DMS53 treated with DMSO at 0.1 percent for 48 hours (cell line): ENCODE measurements around the gene SLC25A22.

Experiments
- DNase-seq: peaks from one replicate; lab custom pipeline; 2025; ENCODE audit not compliant: unreplicated experiment; lab: John Stamatoyannopoulos, UW

SLC25A22 gene

GRCh38 chr11:823441-824291, 25.6 kb upstream of the SLC25A22 start:
- peak; percentile 68 for DNase-seq

- no peak for DNase-seq
Observed at GRCh38 chr11:821512-822371, 23.7 kb upstream of the SLC25A22 start.

- DNase-seq = peak; percentile 37
Observed at GRCh38 chr11:820655-821511, 22.8 kb upstream of the SLC25A22 start.

GRCh38 chr11:819943-820649, 22.0 kb upstream of the SLC25A22 start:
- DNase-seq = peak; percentile 94

- peak; percentile 82 for DNase-seq
Observed at GRCh38 chr11:819129-819931, 21.2 kb upstream of the SLC25A22 start.

GRCh38 chr11:818396-819128, 20.5 kb upstream of the SLC25A22 start, which contains the start of gene PNPLA2:
PNPLA2 (plus strand) TSS chr11:818914; CDS start chr11:819719, 805 bp downstream.
- no peak for DNase-seq

GRCh38 chr11:816433-816779, 18.3 kb upstream of the SLC25A22 start:
- DNase-seq = no peak

- DNase-seq = no peak
Observed at GRCh38 chr11:815675-816432, 17.8 kb upstream of the SLC25A22 start.

- DNase-seq = no peak
Observed at GRCh38 chr11:813456-814096, 15.5 kb upstream of the SLC25A22 start.

GRCh38 chr11:813072-813455, 15.0 kb upstream of the SLC25A22 start:
- no peak for DNase-seq

GRCh38 chr11:812390-812789, 14.3 kb upstream of the SLC25A22 start:
- DNase-seq = no peak

GRCh38 chr11:811446-812245, 13.6 kb upstream of the SLC25A22 start:
- DNase-seq = no peak

GRCh38 chr11:810040-810567, 12.0 kb upstream of the SLC25A22 start:
- no peak for DNase-seq

GRCh38 chr11:809287-810039, 11.4 kb upstream of the SLC25A22 start, which contains the start of gene RPLP2:
RPLP2 (plus strand) TSS chr11:809967; CDS start chr11:810235, 268 bp downstream.
- peak; percentile 97 for DNase-seq

- DNase-seq = no peak
Observed at GRCh38 chr11:808427-809286, 10.6 kb upstream of the SLC25A22 start.
